ENCODE data around the gene NLRP6. TPM values are rescaled to one million over a fixed set of nuclear protein-coding genes. Genes with fewer than 3 reads are reported as not detected.
"Not testable (repeated sequence)": the region's sequence is repeated elsewhere in the genome, so short reads cannot be mapped to it uniquely, and the experiment has no call there.

Gene NLRP6
- total RNA-seq, 4 donors from 2014 or later: 0.15 to 1.3 (median 0.64) TPM

DNA sequence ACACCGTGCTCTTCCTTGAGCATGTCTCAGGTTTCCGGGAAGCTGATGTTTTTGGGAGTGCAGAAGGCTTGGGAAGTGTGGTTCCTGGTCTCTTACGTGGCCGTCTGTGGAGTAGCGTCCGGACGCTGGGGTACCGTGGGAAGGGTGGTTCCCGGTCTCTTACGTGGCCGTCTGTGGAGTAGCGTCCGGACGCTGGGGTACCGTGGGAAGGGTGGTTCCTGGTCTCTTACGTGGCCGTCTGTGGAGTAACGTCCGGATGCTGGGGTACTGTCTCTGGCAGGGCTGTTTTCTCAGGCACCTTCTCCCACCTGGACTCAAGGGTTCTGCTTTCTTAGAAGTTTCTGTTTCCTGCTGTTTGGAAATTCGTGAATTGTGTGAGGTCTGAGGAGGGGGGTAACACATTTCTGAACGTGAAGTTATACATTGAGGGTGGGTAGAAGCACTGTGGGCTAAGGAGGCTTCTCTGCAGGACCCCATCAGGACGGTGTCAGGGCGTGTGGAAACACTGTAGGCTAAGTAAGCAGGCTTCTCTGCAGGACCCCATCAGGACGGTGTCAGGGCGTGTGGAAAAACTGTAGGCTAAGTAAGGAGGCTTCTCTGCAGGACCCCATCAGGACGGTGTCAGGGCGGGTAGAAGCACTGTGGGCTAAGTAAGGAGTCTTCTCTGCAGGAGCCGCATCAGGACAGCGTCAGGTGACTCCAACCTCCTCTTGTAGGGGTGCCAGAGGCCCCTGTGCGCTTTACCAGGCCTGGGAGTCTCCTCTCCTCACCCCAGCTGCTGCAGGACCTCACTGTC is 47.8 kb downstream of the NLRP6 start:
- Histone ChIP-seq H3K4me1 (peaks cover 38% of the 10 kb centered on the region), H3K36me3 (no peaks in the 10 kb centered on the region), H3K4me3 (no peak overlapping the region), H3K27ac (peak overlapping the region; percentile 90), H3K9me3 (no peaks in the 10 kb centered on the region), H3K27me3 (no peaks in the 10 kb centered on the region)
- TF ChIP-seq POLR2A (IDR thresholded peaks at IDR 0.05) (no peak), POLR2AphosphoS5 (IDR thresholded peaks at IDR 0.05) (no peak), EP300 (IDR thresholded peaks at IDR 0.05) (no peak)
- TF ChIP-seq, protein P1, sequence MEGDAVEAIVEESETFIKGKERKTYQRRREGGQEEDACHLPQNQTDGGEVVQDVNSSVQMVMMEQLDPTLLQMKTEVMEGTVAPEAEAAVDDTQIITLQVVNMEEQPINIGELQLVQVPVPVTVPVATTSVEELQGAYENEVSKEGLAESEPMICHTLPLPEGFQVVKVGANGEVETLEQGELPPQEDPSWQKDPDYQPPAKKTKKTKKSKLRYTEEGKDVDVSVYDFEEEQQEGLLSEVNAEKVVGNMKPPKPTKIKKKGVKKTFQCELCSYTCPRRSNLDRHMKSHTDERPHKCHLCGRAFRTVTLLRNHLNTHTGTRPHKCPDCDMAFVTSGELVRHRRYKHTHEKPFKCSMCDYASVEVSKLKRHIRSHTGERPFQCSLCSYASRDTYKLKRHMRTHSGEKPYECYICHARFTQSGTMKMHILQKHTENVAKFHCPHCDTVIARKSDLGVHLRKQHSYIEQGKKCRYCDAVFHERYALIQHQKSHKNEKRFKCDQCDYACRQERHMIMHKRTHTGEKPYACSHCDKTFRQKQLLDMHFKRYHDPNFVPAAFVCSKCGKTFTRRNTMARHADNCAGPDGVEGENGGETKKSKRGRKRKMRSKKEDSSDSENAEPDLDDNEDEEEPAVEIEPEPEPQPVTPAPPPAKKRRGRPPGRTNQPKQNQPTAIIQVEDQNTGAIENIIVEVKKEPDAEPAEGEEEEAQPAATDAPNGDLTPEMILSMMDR (IDR thresholded peaks at IDR 0.05): no peak
- WGBS: 89% methylated on average over 30 of the region's 30 CpGs
- DNase-seq (ENCODE audit: low spot score in 2 of 2): no peak

DNA sequence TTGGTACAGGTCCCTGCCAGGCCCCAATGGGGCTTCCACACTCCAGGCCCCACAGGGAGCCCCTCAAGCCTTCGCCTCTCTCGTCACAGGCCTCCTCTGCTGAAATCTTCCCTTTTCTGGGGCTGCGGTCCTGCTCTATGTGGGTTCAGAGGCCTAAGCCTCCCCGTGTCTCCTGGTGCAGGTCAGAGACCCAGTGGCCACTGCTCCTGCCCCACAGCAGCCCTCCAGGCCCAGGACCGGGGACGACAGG is 48.3 kb downstream of the NLRP6 start:
- DNase-seq (ENCODE audit: low spot score in 2 of 2): no peak
- 88% methylated on average over 4 of the region's 6 CpGs for WGBS
- TF ChIP-seq EP300 (IDR thresholded peaks at IDR 0.05) (no peak), POLR2AphosphoS5 (IDR thresholded peaks at IDR 0.05) (no peak), POLR2A (IDR thresholded peaks at IDR 0.05) (peak in 1 of 2 donors; percentile 7)
- TF ChIP-seq, protein P1 (IDR thresholded peaks at IDR 0.05): no peak
- H3K9me3 ChIP-seq: no peaks in the 10 kb centered on the region
- no peaks in the 10 kb centered on the region for H3K27me3 ChIP-seq
- no peak overlapping the region for H3K4me3 ChIP-seq
- H3K4me1 ChIP-seq: peaks cover 38% of the 10 kb centered on the region
- peak overlapping the region; percentile 90 for H3K27ac ChIP-seq
- no peaks in the 10 kb centered on the region for H3K36me3 ChIP-seq

- H3K4me3 ChIP-seq: no peak overlapping the region
- no peak for TF ChIP-seq POLR2AphosphoS5 (IDR thresholded peaks at IDR 0.05)
- TF ChIP-seq, protein P1 (IDR thresholded peaks at IDR 0.05): no peak
- no peak for TF ChIP-seq EP300 (IDR thresholded peaks at IDR 0.05)
- peak in 1 of 2 donors; percentile 2 for TF ChIP-seq POLR2A (IDR thresholded peaks at IDR 0.05)
These were observed 48.8 kb downstream of the NLRP6 start for GRCh38 chr11:326842-327580.

GRCh38 chr11:327581-327923 is 49.3 kb downstream of the NLRP6 start:
- peaks cover 38% of the 10 kb centered on the region for H3K4me1 ChIP-seq
- H3K27ac ChIP-seq: peak overlapping the region; percentile 90
- H3K4me3 ChIP-seq: no peak overlapping the region
- no peaks in the 10 kb centered on the region for H3K27me3 ChIP-seq
- no peaks in the 10 kb centered on the region for H3K36me3 ChIP-seq
- H3K9me3 ChIP-seq: no peaks in the 10 kb centered on the region
- DNase-seq (ENCODE audit: low spot score in 2 of 2): no peak
- TF ChIP-seq, protein P1 (IDR thresholded peaks at IDR 0.05): no peak
- no peak for TF ChIP-seq EP300 (IDR thresholded peaks at IDR 0.05)
- no peak for TF ChIP-seq POLR2A (IDR thresholded peaks at IDR 0.05)
- no peak for TF ChIP-seq POLR2AphosphoS5 (IDR thresholded peaks at IDR 0.05)
- WGBS: 95% methylated on average over 3 of the region's 3 CpGs

More at GRCh38 chr11:326842-327580, 48.8 kb downstream of the NLRP6 start:
- DNase-seq (ENCODE audit: low spot score in 2 of 2): peak in 1 of 2 donors; percentile 92
- Histone ChIP-seq H3K27me3 (no peaks in the 10 kb centered on the region), H3K27ac (peak overlapping the region; percentile 90), H3K4me1 (peaks cover 38% of the 10 kb centered on the region), H3K36me3 (no peaks in the 10 kb centered on the region), H3K9me3 (no peaks in the 10 kb centered on the region)
- WGBS: 54% methylated on average over 13 of the region's 19 CpGs

- no peak overlapping the region for H3K27ac ChIP-seq
These were observed 49.8 kb downstream of the NLRP6 start for GRCh38 chr11:328012-328411.

DNA sequence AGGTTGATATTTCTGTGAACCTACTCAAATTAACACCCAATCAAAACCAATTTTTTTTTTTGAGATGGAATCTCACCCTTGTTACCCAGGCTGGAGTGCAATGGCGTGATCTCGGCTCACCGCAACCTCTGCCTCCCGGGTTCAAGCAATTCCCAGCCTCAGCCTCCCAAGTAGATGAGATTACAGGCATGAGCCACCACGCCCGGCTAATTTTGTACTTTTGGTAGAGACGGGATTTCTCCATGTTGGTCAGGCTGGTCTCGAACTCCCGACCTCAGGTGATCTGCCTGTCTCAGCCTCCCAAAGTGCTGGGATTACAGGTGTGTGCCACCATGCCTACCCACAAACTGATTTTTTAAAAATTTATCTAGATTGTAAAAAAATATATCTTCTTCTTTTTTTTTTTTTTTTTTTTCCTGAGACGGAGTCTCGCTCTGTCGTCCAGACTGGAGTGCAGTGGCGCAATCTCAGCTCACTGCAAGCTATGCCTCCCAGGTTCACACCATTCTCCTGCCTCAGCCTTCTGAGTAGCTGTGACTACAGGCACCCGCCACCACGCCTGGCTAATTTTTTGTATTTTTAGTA is 50.4 kb downstream of the NLRP6 start:
- peak in 1 of 2 donors; percentile 34 for DNase-seq (ENCODE audit: low spot score in 2 of 2)
- H3K27me3 ChIP-seq, H3K36me3 ChIP-seq, H3K9me3 ChIP-seq, H3K27ac ChIP-seq, H3K4me3 ChIP-seq: not testable (repeated sequence)
- WGBS: 95% methylated on average over 15 of the region's 15 CpGs
- peaks cover 35% of the 10 kb centered on the region for H3K4me1 ChIP-seq

More at GRCh38 chr11:328012-328411, 49.8 kb downstream of the NLRP6 start:
- Histone ChIP-seq H3K36me3 (no peaks in the 10 kb centered on the region), H3K4me3 (no peak overlapping the region), H3K27me3 (no peaks in the 10 kb centered on the region), H3K4me1 (peaks cover 35% of the 10 kb centered on the region), H3K9me3 (no peaks in the 10 kb centered on the region)
- TF ChIP-seq, protein P1 (IDR thresholded peaks at IDR 0.05): no peak
- TF ChIP-seq EP300 (IDR thresholded peaks at IDR 0.05) (no peak), POLR2AphosphoS5 (IDR thresholded peaks at IDR 0.05) (no peak), POLR2A (IDR thresholded peaks at IDR 0.05) (no peak)
- WGBS: 95% methylated on average over 13 of the region's 13 CpGs
- peak in 1 of 2 donors; percentile 50 for DNase-seq (ENCODE audit: low spot score in 2 of 2)

All from suprapubic skin (tissue), 4 donors.